K562 (cell line): ENCODE measurements around the gene SIGLEC1. TPM values are rescaled to one million over a fixed set of nuclear protein-coding genes. Genes with fewer than 3 reads are reported as not detected.

ENCODE experiments used
- ATAC-seq: fragments of 200-7000 bp; cut with Tn5 transposase; 3 replicates; pipeline ENCODE4 v1.9.1; 2020; ENCODE audit warnings: moderate library complexity
- BruUV-seq: library from RNA; stranded (reverse); fragments of 400-500 nt; replicated peaks from 2 replicates; lab custom pipeline; 2021; lab: Mats Ljungman, UMichigan
- CTCF ChIA-PET: fragments of 300-600 bp; formaldehyde crosslinking; extraction: SDS; loops from one replicate; lab custom pipeline; 2021; ENCODE audit warnings: low intra/inter-chr PET ratio; lab: Yijun Ruan, JAX
- POLR2A ChIA-PET: fragments of 300-600, 350-650 bp; sonication (Branson Sonifier 250); formaldehyde crosslinking; extraction: SDS; loops from one replicate; lab custom pipeline; 2021; ENCODE audit warnings: antibody characterized with exemption, inconsistent platforms; lab: Yijun Ruan, JAX
- DNase-seq, 4 experiments: peaks; one replicate each; pipeline versions ENCODE4 v3.0.0 to v3.0.0-alpha.2; 2011 to 2018; ENCODE audit warnings: low spot score in 3 of 4, mixed read lengths in 3 of 4; ENCODE audit errors: extremely low read depth in 1 of 4
- FAIRE-seq: peaks from 2 replicates; lab custom pipeline; 2011; peaks lifted over from hg19 to GRCh38; lab: Jason Lieb, UNC
- H2AFZ ChIP-seq: 2 replicates; pipeline ENCODE4 v1.6.0; 2011; ENCODE audit warnings: low read depth, low read length, control low read depth, inconsistent platforms
- H3K27ac ChIP-seq: fragments of 200-600 bp; 3 replicates; pipeline ENCODE4 v1.8.0; 2011; ENCODE audit warnings: low read depth, mild to moderate bottlenecking, control low read depth, inconsistent platforms, low read length, moderate library complexity, mixed read lengths; ENCODE audit errors: extremely low read depth
- H3K27me3 ChIP-seq, 2 experiments: fragments of 300-600 bp in 1 of 2; 2 replicates in 1 of 2; 3 replicates in 1 of 2; pipeline versions ENCODE4 v1.6.0 to v1.8.0; 2011; ENCODE audit warnings: inconsistent platforms in 2 of 2, low read length in 2 of 2, mild to moderate bottlenecking in 1 of 2, mixed read lengths in 1 of 2, moderate library complexity in 1 of 2; ENCODE audit not compliant: control insufficient read depth in 2 of 2, insufficient read depth in 2 of 2
- H3K36me3 ChIP-seq: fragments of 300-600 bp; 3 replicates; pipeline ENCODE4 v1.8.0; 2011; ENCODE audit warnings: mild to moderate bottlenecking, low read length, inconsistent platforms; ENCODE audit not compliant: control insufficient read depth, insufficient read depth
- H3K4me1 ChIP-seq, 2 experiments: fragments of 200-600 bp in 1 of 2; replicated peaks in 1 of 2; 2 replicates in 1 of 2; 3 replicates in 1 of 2; pipeline versions ENCODE4 v1.5.1 to v1.8.0; 2011; ENCODE audit warnings: inconsistent platforms in 2 of 2, low read length in 2 of 2, mild to moderate bottlenecking in 1 of 2, mixed read lengths in 1 of 2, moderate library complexity in 1 of 2; ENCODE audit not compliant: control insufficient read depth in 2 of 2, insufficient read depth in 2 of 2
- H3K4me2 ChIP-seq: 2 replicates; pipeline ENCODE4 v1.6.1; 2011; ENCODE audit warnings: low read length, control low read depth, inconsistent platforms, mixed read lengths; ENCODE audit not compliant: insufficient read depth
- H3K4me3 ChIP-seq: fragments of 200-600 bp; sonication (generic), shearing (Covaris generic); 2 replicates; pipeline ENCODE4 v1.5.1; 2016; ENCODE audit warnings: control low read depth, inconsistent platforms
- H3K79me2 ChIP-seq: fragments of 200-600 bp; 3 replicates; pipeline ENCODE4 v1.8.0; 2011; ENCODE audit warnings: low read length, inconsistent platforms; ENCODE audit not compliant: control insufficient read depth, insufficient read depth
- H3K9ac ChIP-seq, 2 experiments: 2 replicates each; pipeline versions ENCODE4 v1.6.0 to v1.6.1; 2011; ENCODE audit warnings: low read depth in 2 of 2, low read length in 2 of 2, control low read depth in 1 of 2, inconsistent platforms in 1 of 2, mild to moderate bottlenecking in 1 of 2, mixed read lengths in 1 of 2; ENCODE audit not compliant: insufficient read depth in 1 of 2
- H3K9me1 ChIP-seq: one replicate; pipeline ENCODE4 v1.6.0; 2011; ENCODE audit warnings: inconsistent platforms, mild to moderate bottlenecking, low read length, moderate library complexity; ENCODE audit not compliant: control insufficient read depth, insufficient read depth
- H3K9me3 ChIP-seq: replicated peaks from 2 replicates; pipeline ENCODE4 v1.5.1; 2011; ENCODE audit warnings: low read depth, low read length, inconsistent platforms; ENCODE audit not compliant: control insufficient read depth, insufficient read depth
- H4K20me1 ChIP-seq: replicated peaks from 2 replicates; pipeline ENCODE4 v1.6.1; 2011; ENCODE audit warnings: low read length, inconsistent platforms, mixed read lengths; ENCODE audit not compliant: control insufficient read depth, insufficient read depth
- FOSL1 ChIP-seq: fragments of 200-800 bp; sonication (Bioruptor generic); conservative IDR thresholded peaks from 2 replicates; pipeline ENCODE4 v1.6.1; 2016; ENCODE audit warnings: missing genetic modification characterization, missing compliant biosample characterization
- GABPB2 ChIP-seq: fragments of 250-450 bp; sonication (Bioruptor Pico); conservative IDR thresholded peaks from 2 replicates; pipeline ENCODE4 v1.5.1; 2021; ENCODE audit warnings: mild to moderate bottlenecking
- GATAD2B ChIP-seq: fragments of 450-650 bp; IDR thresholded peaks from 2 replicates; pipeline ENCODE4 v1.6.1; 2017; ENCODE audit warnings: mild to moderate bottlenecking, borderline replicate concordance
- HNRNPK ChIP-seq: fragments of 200-400 bp; formaldehyde crosslinking; IDR thresholded peaks from one replicate; pipeline ENCODE4 v1.6.1; 2018; ENCODE audit warnings: mild to moderate bottlenecking, low read depth, low read length; ENCODE audit not compliant: poor library complexity, severe bottlenecking
- PHB2 ChIP-seq: fragments of 450-650 bp; IDR thresholded peaks from 2 replicates; pipeline ENCODE4 v1.6.1; 2017; ENCODE audit warnings: low read depth
- SAP30 ChIP-seq: fragments of 200-600 bp; sonication (generic); IDR thresholded peaks from 2 replicates; pipeline ENCODE4 v1.6.1; 2012; ENCODE audit warnings: borderline replicate concordance, low read depth, mild to moderate bottlenecking, moderate library complexity, low read length, control low read depth, inconsistent platforms; ENCODE audit not compliant: insufficient read depth, poor library complexity, severe bottlenecking
- SMARCA4 ChIP-seq: fragments of 450-650 bp; IDR thresholded peaks from 2 replicates; pipeline ENCODE4 v1.6.1; 2016
- TBL1XR1 ChIP-seq, 2 experiments: IDR thresholded peaks; 2 replicates each; pipeline ENCODE4 v1.6.1; 2012; ENCODE audit warnings: improper control_type of control experiment in 2 of 2, low read length in 2 of 2, mild to moderate bottlenecking in 1 of 2
- TCF3 ChIP-seq: sonication (generic); formaldehyde crosslinking; IDR thresholded peaks from 2 replicates; pipeline ENCODE4 v1.4.0; 2020; ENCODE audit warnings: mild to moderate bottlenecking, missing genetic modification reagents
- U2AF2 ChIP-seq: fragments of 200-400 bp; formaldehyde crosslinking; optimal IDR thresholded peaks from 2 replicates; pipeline ENCODE3; 2017; ENCODE audit warnings: low read depth, mild to moderate bottlenecking, low read length
- ZNF184 ChIP-seq: sonication (generic); formaldehyde crosslinking; IDR thresholded peaks from 2 replicates; pipeline ENCODE4 v1.5.0; 2020; ENCODE audit warnings: missing genetic modification reagents
- ZNF407 ChIP-seq: fragments of 450-650 bp; IDR thresholded peaks from 2 replicates; pipeline ENCODE4 v1.6.1; 2016; ENCODE audit warnings: low read depth
- ZNF57 ChIP-seq: fragments of 450-650 bp; formaldehyde crosslinking; IDR thresholded peaks from 2 replicates; pipeline ENCODE4 v1.4.0; 2020; ENCODE audit warnings: mild to moderate bottlenecking, moderate library complexity
- WGBS: fragments of 100-300 bp; shearing (Covaris generic); methylation state at CpG from one replicate; pipeline ENCODE4 v1.1.6; 2016; ENCODE audit warnings: low coverage, mixed read lengths; ENCODE audit not compliant: insufficient coverage; ENCODE audit errors: missing lambda C conversion rate; 5-methylcytosine and 5-hydroxymethylcytosine counted together
- in situ Hi-C: fragments of 300-500 bp; cut with MboI; formaldehyde crosslinking; loops from 4 replicates; pipeline ENCODE4 v1.15.0; 2018; ENCODE audit warnings: inconsistent platforms, mixed read lengths
- intact Hi-C: fragments of 100-400 bp; cut with micrococcal nuclease; formaldehyde crosslinking; loops from 2 replicates; pipeline ENCODE4 v1.14.2; 2022
- polyA plus RNA-seq, 8 experiments: library from polyadenylated mRNA; depleted of rRNA in 4 of 8; stranded (reverse) in 5 of 8; unstranded in 3 of 8; fragments of >200 nt; fragmentation: Nextera tagmentation in 2 of 8; fragmentation: Illumina TruSeq in 1 of 8; extraction: Ambion mirVana in 2 of 8; extraction: Trizol in 1 of 8; gene quantifications; 2 replicates each; pipeline versions ENCODE4 v1.2.1 to v1.2.3, GENCODE V29; 2011 to 2014; ENCODE audit warnings: inconsistent platforms in 1 of 8, missing spikeins in 1 of 8
- total RNA-seq, 7 experiments: library from RNA; depleted of rRNA in 6 of 7; stranded (reverse); fragments of >200 nt in 6 of 7; fragmentation: Illumina TruSeq in 2 of 7; extraction: Trizol in 2 of 7; gene quantifications; 2 replicates each; pipeline versions ENCODE4 v1.2.1 to v1.2.3, GENCODE V29; 2011 to 2021; ENCODE audit warnings: low replicate concordance in 1 of 7

SIGLEC1 gene
- total and polyA plus RNA-seq, 9 of the 15 experiments (the other 6 are each of a cell fraction or from before 2014, with no cell fraction given) = 0.05 to 0.07 TPM; not detected in 7

DNA sequence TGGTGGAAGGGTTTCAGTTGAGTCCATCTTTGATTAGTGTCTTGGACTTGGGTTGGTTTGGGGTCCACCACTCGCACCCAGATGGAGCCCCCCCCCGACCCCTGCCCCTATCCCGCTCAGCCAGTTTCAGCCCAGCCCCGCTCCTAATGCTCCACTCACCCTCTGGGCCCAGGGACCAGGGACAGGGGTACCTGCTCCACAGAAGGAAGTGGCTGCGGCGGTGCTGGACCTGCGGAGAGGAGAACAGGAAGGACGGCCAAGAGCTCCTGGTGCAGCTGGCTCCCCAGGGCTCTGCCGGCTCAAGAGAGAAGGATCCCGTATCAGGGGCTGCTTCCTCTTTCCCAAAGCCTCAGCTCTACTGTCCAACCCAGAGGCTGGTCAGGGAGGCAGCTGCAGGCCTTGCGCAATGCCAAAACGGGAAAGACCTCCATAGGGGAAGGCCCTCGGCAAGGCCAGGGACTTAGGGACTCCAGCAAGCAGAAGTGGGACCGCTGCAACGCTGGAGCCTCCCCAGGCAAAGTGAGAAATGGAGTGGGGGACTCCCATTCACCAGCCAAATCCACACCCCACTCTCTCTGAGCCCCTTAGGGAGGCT, at the start of gene SIGLEC1 (continued):
- no peak for TF ChIP-seq TBL1XR1 (IDR thresholded peaks at IDR 0.05; ENCODE audit: low read length in 2 of 2)
- TF ChIP-seq, all 486 proteins: peak for 2

DNA sequence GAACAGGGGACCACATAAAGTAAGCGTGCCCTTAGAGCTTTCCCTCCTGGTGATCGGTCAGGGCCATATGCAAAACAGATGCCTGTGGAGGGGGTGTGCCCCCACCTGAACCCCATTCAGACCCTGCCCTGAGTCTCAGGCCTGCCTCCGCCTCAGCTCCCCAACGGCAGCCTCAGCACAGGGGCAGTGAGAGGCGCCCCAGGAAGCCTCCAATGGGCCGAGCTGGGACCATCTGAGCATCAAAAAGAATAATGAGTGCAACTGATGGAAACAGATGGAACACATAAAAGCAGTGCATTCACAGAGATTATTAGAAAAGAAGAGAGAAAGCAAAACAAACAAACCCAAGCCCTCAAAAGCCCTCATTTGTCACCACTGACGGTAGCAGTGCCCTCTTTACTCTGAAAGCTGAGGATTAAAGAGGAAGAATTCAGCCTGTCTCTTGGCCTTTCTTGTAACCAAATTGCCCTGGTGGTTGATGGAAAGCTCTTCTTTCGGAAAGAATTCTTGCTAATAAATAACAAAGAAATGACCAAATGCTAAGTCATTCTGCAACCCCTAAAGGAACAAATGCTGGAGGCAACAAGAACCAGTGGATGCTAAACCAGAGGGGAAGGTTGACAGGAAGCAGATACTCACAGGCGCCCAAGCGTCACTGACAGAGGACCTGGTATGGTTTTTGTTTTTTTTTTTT, 48.4 kb upstream of the SIGLEC1 start:
- no TSS peak for BruUV-seq
- Histone ChIP-seq H3K4me3 (no peak overlapping the region), H3K36me3 (peaks cover 52% of the 10 kb centered on the region; the same call in 2 of the 3 replicates), H3K79me2 (peaks cover 10% of the 10 kb centered on the region), H3K4me1 (peaks cover 0 to 20% of the 10 kb centered on the region in 2 experiments; a peak in 3 of 5 replicates), H3K27me3 (no peaks in the 10 kb centered on the region), H3K4me2 (no peak overlapping the region), H3K9me1 (no peaks in the 10 kb centered on the region), H2AFZ (no peak overlapping the region), H3K27ac (no peak overlapping the region), H3K9ac (peak overlapping the region in 1 of 2 experiments; percentile 45; a peak in 1 of 4 replicates), H3K9me3 (no peaks in the 10 kb centered on the region), H4K20me1 (no peaks in the 10 kb centered on the region)
- POLR2A ChIA-PET = interaction anchor here (0.6 kb wide), 1 partner anchor 27 kb away, joined by 3 read pairs; no protein-coding TSS in a partner anchor
- DNase-seq (no peak), ATAC-seq (no peak), FAIRE-seq (no peak)
- 84% methylated on average over 7 of the region's 10 CpGs for WGBS
- CTCF ChIA-PET = no interaction called here
- in situ Hi-C loops = no loop called here
- intact Hi-C loops = no loop called here
- TF ChIP-seq ZNF57 (CRISPR knock-in tag) (no peak), SMARCA4 (no peak), SAP30 (no peak), TCF3 (CRISPR knock-in tag) (no peak), ZNF407 (no peak), ZNF184 (CRISPR knock-in tag) (no peak), U2AF2 (no peak), PHB2 (no peak), GATAD2B (no peak), HNRNPK (no peak), FOSL1 (tag) (no peak), GABPB2 (CRISPR knock-in tag) (no peak)
